GM12878 (cell line): ENCODE measurements around the gene PDIA4. TPM values are rescaled to one million over a fixed set of nuclear protein-coding genes. Genes with fewer than 3 reads are reported as not detected.

Experiments
- ATAC-seq: fragments of 200-7000 bp; cut with Tn5 transposase; 3 replicates; pipeline ENCODE4 v1.9.1; 2020; ENCODE audit warnings: mild to moderate bottlenecking, moderate library complexity
- BruUV-seq: library from RNA; stranded (reverse); fragments of 400-500 nt; replicated peaks from 2 replicates; lab custom pipeline; 2021; lab: Mats Ljungman, UMichigan
- CTCF ChIA-PET: fragments of 300-600 bp; sonication (Branson Sonifier 250); formaldehyde crosslinking; extraction: SDS; loops from one replicate; lab custom pipeline; 2021; ENCODE audit warnings: inconsistent platforms; lab: Yijun Ruan, JAX
- POLR2A ChIA-PET: fragments of 350-600 bp; formaldehyde crosslinking; extraction: SDS; loops from one replicate; lab custom pipeline; 2021; ENCODE audit warnings: inconsistent platforms; lab: Charles Lee
- RAD21 ChIA-PET: fragments of 300-600 bp; sonication (Branson Sonifier 250); formaldehyde crosslinking; loops from one replicate; lab custom pipeline; 2023; ENCODE audit warnings: antibody characterized with exemption; ENCODE audit not compliant: unreplicated experiment; lab: Charles Lee
- SMC1A ChIA-PET: fragments of 300-600 bp; sonication (Branson Sonifier 250); formaldehyde crosslinking; loops from one replicate; lab custom pipeline; 2023; ENCODE audit not compliant: unreplicated experiment, uncharacterized antibody; lab: Charles Lee
- DNase-seq: peaks from one replicate; pipeline ENCODE4 v3.0.0-alpha.2; 2011; ENCODE audit warnings: low read depth, low spot score
- FAIRE-seq: peaks from 3 replicates; lab custom pipeline; 2011; peaks lifted over from hg19 to GRCh38; lab: Jason Lieb, UNC
- H2AFZ ChIP-seq: 2 replicates; pipeline ENCODE4 v1.6.0; 2011; ENCODE audit warnings: low read depth, low read length, control low read depth; ENCODE audit not compliant: control insufficient read depth
- H3K27ac ChIP-seq: 2 replicates; pipeline ENCODE4 v1.5.1; 2011; ENCODE audit warnings: control low read depth; ENCODE audit not compliant: control insufficient read depth, insufficient read depth
- H3K27me3 ChIP-seq, 2 experiments: replicated peaks in 1 of 2; 2 replicates each; pipeline versions ENCODE4 v1.6.0 to v1.6.1; 2011; ENCODE audit warnings: low read length in 1 of 2; ENCODE audit not compliant: control insufficient read depth in 2 of 2, insufficient read depth in 2 of 2
- H3K36me3 ChIP-seq, 2 experiments: 2 replicates each; pipeline ENCODE4 v1.5.1; 2011; ENCODE audit warnings: low read length in 1 of 2; ENCODE audit not compliant: control insufficient read depth in 2 of 2, insufficient read depth in 2 of 2
- H3K4me1 ChIP-seq: 2 replicates; pipeline ENCODE4 v1.6.1; 2011; ENCODE audit warnings: mild to moderate bottlenecking, low read length, moderate library complexity, mixed read lengths; ENCODE audit not compliant: control insufficient read depth, insufficient read depth
- H3K4me2 ChIP-seq: 2 replicates; pipeline ENCODE4 v1.6.0; 2011; ENCODE audit warnings: control low read depth; ENCODE audit not compliant: control insufficient read depth, insufficient read depth
- H3K4me3 ChIP-seq: fragments of 200-600 bp; sonication (generic); 2 replicates; pipeline ENCODE4 v1.5.1; 2016
- H3K79me2 ChIP-seq: 2 replicates; pipeline ENCODE4 v1.6.0; 2011; ENCODE audit warnings: low read length; ENCODE audit not compliant: control insufficient read depth, insufficient read depth
- H3K9ac ChIP-seq: 2 replicates; pipeline ENCODE4 v1.8.0; 2011; ENCODE audit warnings: low read length, control low read depth, mixed read lengths; ENCODE audit not compliant: control insufficient read depth, insufficient read depth
- H3K9me3 ChIP-seq: replicated peaks from 3 replicates; pipeline ENCODE4 v1.5.1; 2011; ENCODE audit warnings: mild to moderate bottlenecking, low read length; ENCODE audit not compliant: control insufficient read depth, insufficient read depth
- H4K20me1 ChIP-seq: 2 replicates; pipeline ENCODE4 v1.6.0; 2011; ENCODE audit not compliant: control insufficient read depth, insufficient read depth
- ASH2L ChIP-seq: fragments of 300-600, 200-600 bp; sonication (generic); IDR thresholded peaks from 2 replicates; pipeline ENCODE4 v1.6.1; 2017; ENCODE audit warnings: low read depth, mild to moderate bottlenecking, borderline replicate concordance
- ATF7 ChIP-seq: fragments of 450-650 bp; IDR thresholded peaks from 2 replicates; pipeline ENCODE4 v1.6.1; 2016; ENCODE audit warnings: low read depth, mild to moderate bottlenecking
- CTCF ChIP-seq, 3 experiments: IDR thresholded peaks in 2 of 3; conservative IDR thresholded peaks in 1 of 3; 2 replicates each; pipeline ENCODE4 v1.5.1; 2011; ENCODE audit warnings: low read depth in 3 of 3, low read length in 3 of 3, mild to moderate bottlenecking in 3 of 3, control low read depth in 2 of 3, moderate library complexity in 2 of 3, inconsistent platforms in 1 of 3, mixed read lengths in 1 of 3; ENCODE audit not compliant: control insufficient read depth in 2 of 3, insufficient read depth in 1 of 3; ENCODE audit errors: extremely low read depth in 1 of 3
- EED ChIP-seq: sonication (generic); IDR thresholded peaks from 2 replicates; pipeline ENCODE4 v1.6.1; 2016; ENCODE audit warnings: antibody characterized with exemption, low read depth
- FOXK2 ChIP-seq: fragments of 450-650 bp; IDR thresholded peaks from 2 replicates; pipeline ENCODE4 v1.6.1; 2017; ENCODE audit warnings: mild to moderate bottlenecking, moderate library complexity
- IRF5 ChIP-seq: fragments of 450-650 bp; IDR thresholded peaks from 2 replicates; pipeline ENCODE4 v1.6.1; 2017; ENCODE audit warnings: borderline replicate concordance
- KLF5 ChIP-seq: fragments of 450-650 bp; IDR thresholded peaks from 2 replicates; pipeline ENCODE4 v1.6.1; 2014; ENCODE audit warnings: mild to moderate bottlenecking; ENCODE audit not compliant: partially characterized antibody
- MLLT1 ChIP-seq: fragments of 450-650 bp; IDR thresholded peaks from 2 replicates; pipeline ENCODE4 v1.6.1; 2016; ENCODE audit warnings: mild to moderate bottlenecking
- POLR2AphosphoS2 ChIP-seq: IDR thresholded peaks from 2 replicates; pipeline ENCODE4 v1.6.1; 2011; ENCODE audit warnings: low read depth, mild to moderate bottlenecking, low read length, improper control_type of control experiment, moderate library complexity
- RAD21 ChIP-seq: IDR thresholded peaks from 2 replicates; pipeline ENCODE4 v1.6.1; 2011; ENCODE audit warnings: mild to moderate bottlenecking, low read depth, low read length, moderate library complexity; ENCODE audit not compliant: insufficient read depth
- RAD51 ChIP-seq: fragments of 450-650 bp; IDR thresholded peaks from 2 replicates; pipeline ENCODE4 v1.6.1; 2016; ENCODE audit warnings: moderate library complexity, mild to moderate bottlenecking, inconsistent platforms
- SRF ChIP-seq, 2 experiments: IDR thresholded peaks; 2 replicates each; pipeline ENCODE4 v1.6.1; 2011; ENCODE audit warnings: low read depth in 2 of 2, low read length in 2 of 2, mild to moderate bottlenecking in 1 of 2, moderate library complexity in 1 of 2
- TCF7 ChIP-seq: IDR thresholded peaks from 2 replicates; pipeline ENCODE4 v1.6.1; 2014; ENCODE audit warnings: antibody characterized with exemption, borderline replicate concordance
- WRNIP1 ChIP-seq: IDR thresholded peaks from 2 replicates; pipeline ENCODE4 v1.6.1; 2011; ENCODE audit warnings: low read depth, low read length, improper control_type of control experiment, borderline replicate concordance
- ZBTB33 ChIP-seq: fragments of 450-650 bp; IDR thresholded peaks from 2 replicates; pipeline ENCODE4 v1.6.1; 2017; ENCODE audit warnings: mild to moderate bottlenecking
- ZNF622 ChIP-seq: fragments of 450-650 bp; IDR thresholded peaks from 2 replicates; pipeline ENCODE4 v1.6.1; 2017; ENCODE audit warnings: mild to moderate bottlenecking, inconsistent platforms
- WGBS: methylation state at CpG from one replicate; pipeline ENCODE4 v1.1.6; 2016; ENCODE audit warnings: low lambda C conversion rate; ENCODE audit not compliant: insufficient replicate concordance, insufficient coverage; ENCODE audit errors: missing lambda C conversion rate; 5-methylcytosine and 5-hydroxymethylcytosine counted together
- in situ Hi-C: fragments of 300-500 bp; cut with MboI; formaldehyde crosslinking; loops from 9 replicates; pipeline ENCODE4 v1.14.3; 2018; ENCODE audit warnings: mixed read lengths
- intact Hi-C: fragments of 100-400 bp; cut with micrococcal nuclease; formaldehyde crosslinking; loops from one replicate; pipeline ENCODE4 v1.14.2; 2022; ENCODE audit not compliant: unreplicated experiment
- polyA plus RNA-seq, 11 experiments: library from polyadenylated mRNA; depleted of rRNA in 4 of 11; unstranded in 6 of 11; stranded (reverse) in 5 of 11; fragments of >200 nt; fragmentation: Nextera tagmentation in 4 of 11; fragmentation: Illumina TruSeq in 1 of 11; extraction: Ambion mirVana in 4 of 11; extraction: Trizol in 1 of 11; gene quantifications; 1 replicate in 1 of 11; 2 replicates in 10 of 11; pipeline versions ENCODE4 v1.2.1 to v1.2.3, GENCODE V29; 2011 to 2016; ENCODE audit warnings: inconsistent platforms in 2 of 11, missing spikeins in 2 of 11, low read depth in 1 of 11
- total RNA-seq, 4 experiments: library from RNA; depleted of rRNA in 3 of 4; stranded (reverse); fragments of >200 nt in 3 of 4; fragmentation: Illumina TruSeq in 1 of 4; extraction: Trizol in 1 of 4; gene quantifications; 2 replicates each; pipeline versions ENCODE4 v1.2.1 to v1.2.3, GENCODE V29; 2013 to 2021

PDIA4 gene
- total and polyA plus RNA-seq, 10 of the 15 experiments (the other 5 are each of a cell fraction or from before 2014, with no cell fraction given): 7.1 to 306 (median 106) TPM

- TF ChIP-seq ZBTB33 (no peak), POLR2AphosphoS2 (no peak), SRF (IDR thresholded peaks at IDR 0.05; ENCODE audit: low read depth in 2 of 2, low read length in 2 of 2) (no peak), RAD21 (no peak), KLF5 (no peak)
Measured at GRCh38 chr7:149036676-149037075, 8.4 kb upstream of the PDIA4 start (continued).

- WGBS: 99% methylated on average over 3 of the region's 3 CpGs
- Histone ChIP-seq H3K27ac (no peak overlapping the region), H3K9me3 (peaks cover 2% of the 10 kb centered on the region; the same call in 2 of the 3 replicates), H2AFZ (no peak overlapping the region), H4K20me1 (no peaks in the 10 kb centered on the region), H3K4me3 (no peak overlapping the region), H3K79me2 (peaks cover 19% of the 10 kb centered on the region), H3K36me3 (no peaks in the 10 kb centered on the region), H3K4me2 (no peak overlapping the region), H3K27me3 (no peaks in the 10 kb centered on the region), H3K4me1 (no peaks in the 10 kb centered on the region), H3K9ac (no peak overlapping the region)
- FAIRE-seq (no peak), DNase-seq (no peak), ATAC-seq (no peak)
- ChIA-PET RAD21 (interaction anchor here (1.4 kb wide), 1 partner anchor 35 kb away, joined by 3 read pairs; no protein-coding TSS in a partner anchor), POLR2A (no interaction called here), SMC1A (no interaction called here), CTCF (no interaction called here)
- BruUV-seq: no TSS peak
- in situ Hi-C loops (no loop called here), intact Hi-C loops (no loop called here)
- TF ChIP-seq ZNF622 (no peak), CTCF (IDR thresholded peaks at IDR 0.05 in 2 of 3, conservative IDR thresholded peaks at IDR 0.05 in 1 of 3; ENCODE audit: control insufficient read depth in 2 of 3, extremely low read depth in 1 of 3, insufficient read depth in 1 of 3, low read depth in 3 of 3, low read length in 3 of 3) (no peak), WRNIP1 (no peak), ATF7 (no peak), ASH2L (no peak), TCF7 (no peak), FOXK2 (no peak), IRF5 (no peak), MLLT1 (no peak), RAD51 (no peak), EED (no peak)
Measured at GRCh38 chr7:149031353-149031910, 3.1 kb upstream of the PDIA4 start.
